SK-N-SH treated with all-trans-retinoic acid at 6 μM for 48 hours (cell line): Measurements from ENCODE around the gene CPT1B.

Experiments
- BACH2 ChIP-seq: fragments of 250-450 bp; sonication (Bioruptor Pico); IDR thresholded peaks from 2 replicates; pipeline ENCODE4 v1.9.0; 2021; ENCODE audit warnings: mild to moderate bottlenecking, borderline replicate concordance
- ISL1 ChIP-seq: fragments of 250-450 bp; sonication (Bioruptor Pico); IDR thresholded peaks from 2 replicates; pipeline ENCODE4 v2.1.2; 2022; ENCODE audit warnings: mild to moderate bottlenecking, moderate library complexity
- PATZ1 ChIP-seq: fragments of 250-450 bp; sonication (Bioruptor Pico); IDR thresholded peaks from 2 replicates; pipeline ENCODE4 v1.8.0; 2020; ENCODE audit warnings: mild to moderate bottlenecking, moderate library complexity, borderline replicate concordance
- ZFP3 ChIP-seq: fragments of 250-450 bp; sonication (Bioruptor Pico); IDR thresholded peaks from 2 replicates; pipeline ENCODE4 v1.5.0; 2020; ENCODE audit warnings: mild to moderate bottlenecking, moderate library complexity
- ZFP30 ChIP-seq: fragments of 450-650 bp; formaldehyde crosslinking; IDR thresholded peaks from 2 replicates; pipeline ENCODE4 v1.5.0; 2022; ENCODE audit warnings: mild to moderate bottlenecking, moderate library complexity

GRCh38 chr22:50626314-50626849 lies 48.2 kb upstream of the CPT1B start:
- TF ChIP-seq ZFP30 (no peak), ISL1 (no peak), BACH2 (CRISPR knock-in tag) (no peak), ZFP3 (CRISPR knock-in tag) (no peak), PATZ1 (CRISPR knock-in tag) (no peak)
